Activated CD8-positive, alpha-beta memory T cell treated with anti-CD3 and anti-CD28 coated beads for 48 hours (primary cell): ENCODE results near the gene ZFPM1.
"Not testable (repeated sequence)": the region's sequence is repeated elsewhere in the genome, so short reads cannot be mapped to it uniquely, and the experiment has no call there.

Experiments used
- DNase-seq, 3 experiments: peaks; one replicate each; pipeline ENCODE4 v3.0.0-alpha.2; 2020; ENCODE audit warnings: low read depth in 2 of 3, low spot score in 2 of 3

Gene ZFPM1

GRCh38 chr16:88453217-88453531 is at the start of gene ZFPM1:
TSS of gene ZFPM1 (plus strand) at chr16:88453280. CDS start at chr16:88453639, 359 bp downstream.
- no peak for DNase-seq

GRCh38 chr16:88403794-88404581 is 49.1 kb upstream of the ZFPM1 start:
- no peak for DNase-seq

- no peak for DNase-seq
Observed at GRCh38 chr16:88404769-88405168, 48.3 kb upstream of the ZFPM1 start.

- DNase-seq = no peak
Observed at GRCh38 chr16:88405216-88406060, 47.6 kb upstream of the ZFPM1 start.

GRCh38 chr16:88406096-88407041 is 46.7 kb upstream of the ZFPM1 start:
- no peak for DNase-seq

GRCh38 chr16:88407042-88407420 is 46.0 kb upstream of the ZFPM1 start:
- DNase-seq = no peak

GRCh38 chr16:88407807-88408206 is 45.3 kb upstream of the ZFPM1 start:
- no peak for DNase-seq

GRCh38 chr16:88408561-88409142 is 44.4 kb upstream of the ZFPM1 start:
- no peak for DNase-seq

GRCh38 chr16:88409296-88410065 is 43.6 kb upstream of the ZFPM1 start:
- DNase-seq = no peak

- not testable (repeated sequence) for DNase-seq
Observed at GRCh38 chr16:88410297-88410968, 42.6 kb upstream of the ZFPM1 start.

GRCh38 chr16:88411951-88412576 is 41.0 kb upstream of the ZFPM1 start:
- no peak for DNase-seq

- no peak for DNase-seq
Observed at GRCh38 chr16:88412766-88413165, 40.3 kb upstream of the ZFPM1 start.

GRCh38 chr16:88413231-88413630 is 39.8 kb upstream of the ZFPM1 start:
- DNase-seq = no peak

GRCh38 chr16:88413631-88414030 is 39.4 kb upstream of the ZFPM1 start:
- DNase-seq = no peak

GRCh38 chr16:88414521-88415380 is 38.3 kb upstream of the ZFPM1 start:
- no peak for DNase-seq

GRCh38 chr16:88415381-88415705 is 37.7 kb upstream of the ZFPM1 start:
- DNase-seq = no peak

- no peak for DNase-seq
Observed at GRCh38 chr16:88415713-88416323, 37.3 kb upstream of the ZFPM1 start.

- no peak for DNase-seq
Observed at GRCh38 chr16:88416686-88417085, 36.4 kb upstream of the ZFPM1 start.
